Stimulated activated CD4-positive, alpha-beta T cell treated with anti-CD3 and anti-CD28 coated beads, Interleukin-15, amount 100 ng/mL, for 1 hour (primary cell): ENCODE results near the gene TSPAN2.
"Not testable (repeated sequence)": the region's sequence is repeated elsewhere in the genome, so short reads cannot be mapped to it uniquely, and the experiment has no call there.

Experiments
- DNase-seq, 2 donors: peaks; one replicate each; pipeline ENCODE4 v3.0.0-alpha.2; 2020; ENCODE audit warnings: low read depth in 1 of 2, low spot score in 1 of 2

TSPAN2 gene

GRCh38 chr1:115040501-115040900, 48.8 kb downstream of the TSPAN2 start:
- no peak for DNase-seq

GRCh38 chr1:115036814-115037507, 52.3 kb downstream of the TSPAN2 start:
- DNase-seq: no peak

- DNase-seq: no peak
These were observed 53.7 kb downstream of the TSPAN2 start for GRCh38 chr1:115035652-115036051.

GRCh38 chr1:115031595-115031994, 57.7 kb downstream of the TSPAN2 start:
- DNase-seq: no peak

- DNase-seq: no peak
These were observed 59.8 kb downstream of the TSPAN2 start, which contains the start of gene TSHB for GRCh38 chr1:115029526-115029925. TSS of gene TSHB (plus strand) at chr1:115029826. CDS start at chr1:115033363, 3,537 bp downstream.

GRCh38 chr1:115023593-115023992, 65.7 kb downstream of the TSPAN2 start:
- DNase-seq: no peak

- DNase-seq: no peak
These were observed 68.2 kb downstream of the TSPAN2 start for GRCh38 chr1:115021145-115021544.

- not testable (repeated sequence) for DNase-seq
These were observed 69.8 kb downstream of the TSPAN2 start for GRCh38 chr1:115019549-115019948.

GRCh38 chr1:115013792-115014191, 75.5 kb downstream of the TSPAN2 start:
- DNase-seq: no peak

- no peak for DNase-seq
These were observed 76.9 kb downstream of the TSPAN2 start for GRCh38 chr1:115012434-115012833.

GRCh38 chr1:115012006-115012405, 77.3 kb downstream of the TSPAN2 start:
- no peak for DNase-seq

GRCh38 chr1:115006191-115006590, 83.1 kb downstream of the TSPAN2 start:
- no peak for DNase-seq
